Endothelial cell of umbilical vein (primary cell): ENCODE measurements around the gene ZNF423. TPM values are rescaled to one million over a fixed set of nuclear protein-coding genes. Genes with fewer than 3 reads are reported as not detected.

ENCODE experiments used
- BruUV-seq: library from RNA; stranded (reverse); fragments of 400-500 nt; replicated peaks from 2 replicates; lab custom pipeline; 2021; lab: Mats Ljungman, UMichigan
- CTCF ChIA-PET: fragments of 300-600, 350-600 bp; sonication (Branson Sonifier 250); formaldehyde crosslinking; loops from one replicate; lab custom pipeline; 2021; ENCODE audit warnings: antibody characterized with exemption, inconsistent platforms; lab: Charles Lee
- POLR2A ChIA-PET: fragments of 300-600, 350-600 bp; sonication (Branson Sonifier 250); formaldehyde crosslinking; loops from one replicate; lab custom pipeline; 2021; ENCODE audit warnings: antibody characterized with exemption, inconsistent platforms; lab: Charles Lee
- DNase-seq: peaks from one replicate; pipeline ENCODE4 v3.0.0-alpha.2; 2011; ENCODE audit warnings: low read depth, low spot score
- FAIRE-seq: peaks from 2 replicates; lab custom pipeline; 2011; peaks lifted over from hg19 to GRCh38; lab: Jason Lieb, UNC
- H2AFZ ChIP-seq: 2 replicates; pipeline ENCODE4 v1.6.0; 2012; ENCODE audit warnings: low read depth, low read length, control low read depth, inconsistent platforms
- H3K27ac ChIP-seq: 2 replicates; pipeline ENCODE4 v1.5.1; 2011; ENCODE audit warnings: low read depth, mild to moderate bottlenecking, control low read depth, low read length, moderate library complexity; ENCODE audit not compliant: insufficient read depth
- H3K27me3 ChIP-seq, 2 experiments: 2 replicates each; pipeline versions ENCODE4 v1.6.0 to v1.6.1; 2011; ENCODE audit warnings: low read length in 2 of 2, mixed read lengths in 1 of 2; ENCODE audit not compliant: control insufficient read depth in 2 of 2, insufficient read depth in 2 of 2
- H3K36me3 ChIP-seq, 2 experiments: 2 replicates in 1 of 2; 3 replicates in 1 of 2; pipeline ENCODE4 v1.5.1; 2011; ENCODE audit warnings: low read length in 2 of 2, mild to moderate bottlenecking in 1 of 2, moderate library complexity in 1 of 2; ENCODE audit not compliant: control insufficient read depth in 2 of 2, insufficient read depth in 2 of 2; ENCODE audit errors: extremely low read depth in 1 of 2
- H3K4me1 ChIP-seq: 3 replicates; pipeline ENCODE4 v1.5.1; 2011; ENCODE audit warnings: mild to moderate bottlenecking, low read length; ENCODE audit not compliant: control insufficient read depth, insufficient read depth; ENCODE audit errors: extremely low read depth
- H3K4me2 ChIP-seq: 2 replicates; pipeline ENCODE4 v1.6.1; 2011; ENCODE audit warnings: low read length, control low read depth, mixed read lengths; ENCODE audit not compliant: insufficient read depth
- H3K4me3 ChIP-seq, 3 experiments: fragments of 200-600 bp in 1 of 3; sonication (generic), shearing (Covaris generic) in 1 of 3; replicated peaks in 1 of 3; 2 replicates each; pipeline ENCODE4 v1.5.1; 2011 to 2016; ENCODE audit warnings: control low read depth in 3 of 3, low read length in 3 of 3, mild to moderate bottlenecking in 2 of 3, inconsistent platforms in 1 of 3, low read depth in 1 of 3, moderate library complexity in 1 of 3; ENCODE audit not compliant: insufficient read depth in 1 of 3
- H3K79me2 ChIP-seq: 2 replicates; pipeline ENCODE4 v1.6.0; 2012; ENCODE audit warnings: low read length, inconsistent platforms; ENCODE audit not compliant: control insufficient read depth, insufficient read depth
- H3K9ac ChIP-seq: replicated peaks from 2 replicates; pipeline ENCODE3; 2011; ENCODE audit warnings: low read length, control low read depth; ENCODE audit not compliant: insufficient read depth; ENCODE audit errors: extremely low read depth
- H3K9me1 ChIP-seq: replicated peaks from 3 replicates; pipeline ENCODE4 v1.6.0; 2011; ENCODE audit warnings: mild to moderate bottlenecking, low read length; ENCODE audit not compliant: control insufficient read depth, insufficient read depth; ENCODE audit errors: extremely low read depth
- H3K9me3 ChIP-seq: replicated peaks from 2 replicates; pipeline ENCODE4 v1.5.1; 2012; ENCODE audit warnings: low read length, inconsistent platforms; ENCODE audit not compliant: control insufficient read depth, insufficient read depth
- H4K20me1 ChIP-seq: replicated peaks from 2 replicates; pipeline ENCODE3; 2011; ENCODE audit warnings: mild to moderate bottlenecking, low read length; ENCODE audit not compliant: control insufficient read depth, insufficient read depth; ENCODE audit errors: extremely low read depth
- CTCF ChIP-seq, 2 donors: IDR thresholded peaks; 1 replicate in 1 of 2; 2 replicates in 1 of 2; pipeline ENCODE4 v1.5.1; 2011; ENCODE audit warnings: low read length in 2 of 2, mild to moderate bottlenecking in 2 of 2, moderate library complexity in 2 of 2, control low read depth in 1 of 2, inconsistent platforms in 1 of 2, low read depth in 1 of 2; ENCODE audit not compliant: insufficient read depth in 1 of 2; ENCODE audit errors: extremely low read depth in 1 of 2
- EZH2 ChIP-seq: IDR thresholded peaks from 2 replicates; pipeline ENCODE4 v1.6.1; 2012; ENCODE audit warnings: borderline replicate concordance, low read depth, mild to moderate bottlenecking, moderate library complexity, low read length, inconsistent platforms; ENCODE audit not compliant: severe bottlenecking
- FOS ChIP-seq: IDR thresholded peaks from 2 replicates; pipeline ENCODE4 v1.6.1; 2011; ENCODE audit warnings: mild to moderate bottlenecking, low read length, moderate library complexity, borderline replicate concordance; ENCODE audit not compliant: insufficient read depth
- GATA2 ChIP-seq: IDR thresholded peaks from 2 replicates; pipeline ENCODE4 v1.7.0; 2011; ENCODE audit warnings: low read depth, mild to moderate bottlenecking, moderate library complexity, mixed read lengths, low read length; ENCODE audit not compliant: insufficient read length, insufficient read depth
- JUN ChIP-seq: IDR thresholded peaks from 2 replicates; pipeline ENCODE4 v1.6.1; 2011; ENCODE audit warnings: borderline replicate concordance, low read depth; ENCODE audit not compliant: insufficient read length, insufficient read depth
- MAX ChIP-seq: IDR thresholded peaks from 2 replicates; pipeline ENCODE4 v1.6.1; 2011; ENCODE audit not compliant: insufficient read depth, insufficient read length
- MYC ChIP-seq: IDR thresholded peaks from one replicate; pipeline ENCODE4 v1.6.1; 2011; ENCODE audit warnings: mild to moderate bottlenecking, low read depth, low read length
- POLR2A ChIP-seq: IDR thresholded peaks from 2 replicates; pipeline ENCODE4 v1.6.1; 2012; ENCODE audit warnings: low read depth, mild to moderate bottlenecking, control low read depth, low read length
- POLR2AphosphoS5 ChIP-seq: IDR thresholded peaks from 2 replicates; pipeline ENCODE4 v1.6.1; 2012; ENCODE audit warnings: low read depth, mild to moderate bottlenecking, control low read depth, low read length, moderate library complexity; ENCODE audit not compliant: insufficient read depth
- dilution Hi-C: fragments of 300-500 bp; cut with MboI; formaldehyde crosslinking; loops from one replicate; pipeline ENCODE4 v1.15.0; 2019; ENCODE audit warnings: low sequenced_read_pairs; ENCODE audit not compliant: extremely low pct_ligation_motif_present
- intact Hi-C: fragments of 100-400 bp; cut with micrococcal nuclease; formaldehyde crosslinking; loops from one replicate; pipeline ENCODE4 v1.10.0; 2022
- polyA plus RNA-seq, 4 experiments: library from polyadenylated mRNA; depleted of rRNA in 3 of 4; stranded (reverse) in 3 of 4; unstranded in 1 of 4; fragments of >200 nt; gene quantifications; 2 replicates each; pipeline versions ENCODE4 v1.2.1 to v1.2.3, GENCODE V29; 2011 to 2012; ENCODE audit warnings: missing spikeins in 1 of 4
- total RNA-seq: library from RNA; stranded (reverse); gene quantifications from 2 replicates; pipeline ENCODE4 v1.2.3, GENCODE V29; 2021

Gene ZNF423
- total and polyA plus RNA-seq, 2 donors (not counting 3 experiments of a cell fraction or from before 2014, with no cell fraction given) = 2.2 to 8.1 TPM

- intact Hi-C loops = no loop called here
- Histone ChIP-seq H3K27me3 (no peaks in the 10 kb centered on the region), H3K4me1 (no peaks in the 10 kb centered on the region), H3K4me3 (no peak overlapping the region), H3K4me2 (no peak overlapping the region), H3K9ac (no peak overlapping the region), H3K9me3 (no peaks in the 10 kb centered on the region), H4K20me1 (no peaks in the 10 kb centered on the region), H3K9me1 (no peaks in the 10 kb centered on the region), H2AFZ (no peak overlapping the region), H3K27ac (no peak overlapping the region), H3K36me3 (no peaks in the 10 kb centered on the region), H3K79me2 (no peaks in the 10 kb centered on the region)
- DNase-seq (no peak), FAIRE-seq (no peak)
- TF ChIP-seq POLR2AphosphoS5 (no peak), EZH2 (no peak), MYC (no peak), CTCF (IDR thresholded peaks at IDR 0.05; ENCODE audit: extremely low read depth in 1 of 2, insufficient read depth in 1 of 2, low read depth in 1 of 2, low read length in 2 of 2) (no peak), FOS (no peak), JUN (no peak), MAX (no peak), POLR2A (no peak), GATA2 (no peak)
- ChIA-PET POLR2A (no interaction called here), CTCF (no interaction called here)
- dilution Hi-C loops = no loop called here
- no TSS peak for BruUV-seq
These were observed 201.5 kb downstream of the ZNF423 start for GRCh38 chr16:49654425-49654824.
